ENCODE measurements around the gene GABPA. TPM values are rescaled to one million over a fixed set of nuclear protein-coding genes. Genes with fewer than 3 reads are reported as not detected.

Gene GABPA
- total RNA-seq, 1 experiment from 2014 or later, result 20.4 TPM

GRCh38 chr21:25709684-25710265 lies 25.0 kb upstream of the GABPA start:
- Histone ChIP-seq H2BK120ac (ENCODE audit: low read depth, low read length, poor library complexity, severe bottlenecking) (no peak overlapping the region), H3K23me2 (ENCODE audit: insufficient read length, low read depth, low read length, poor library complexity, severe bottlenecking) (no peaks in the 10 kb centered on the region), H4K91ac (ENCODE audit: insufficient read length, low read depth, low read length) (no peak overlapping the region), H2BK20ac (ENCODE audit: low read depth, low read length, poor library complexity, severe bottlenecking) (no peak overlapping the region), H3K9ac (ENCODE audit: extremely low read depth, insufficient read length, low read length) (no peak overlapping the region), H3K56ac (ENCODE audit: insufficient read length, low read depth, low read length) (no peak overlapping the region), H3K18ac (ENCODE audit: insufficient read length, low read depth, low read length) (no peak overlapping the region), H3K4me1 (ENCODE audit: insufficient read depth, low read length) (no peaks in the 10 kb centered on the region), H3K27ac (ENCODE audit: insufficient read length, low read depth, low read length) (no peak overlapping the region), H4K20me1 (ENCODE audit: control insufficient read depth, insufficient read depth, insufficient read length) (no peaks in the 10 kb centered on the region), H3K79me1 (ENCODE audit: insufficient read depth, low read depth, low read length, poor library complexity, severe bottlenecking) (no peaks in the 10 kb centered on the region), H3T11ph (ENCODE audit: low read length) (no peak overlapping the region), H3K4ac (ENCODE audit: low read depth, low read length) (no peak overlapping the region), H3K9me3 (ENCODE audit: control insufficient read depth, low read depth, low read length) (no peaks in the 10 kb centered on the region), H3K27me3 (ENCODE audit: insufficient read depth, low read length) (no peaks in the 10 kb centered on the region), H2BK15ac (ENCODE audit: low read depth, low read length) (no peak overlapping the region), H2AK5ac (ENCODE audit: insufficient read length, low read length) (no peak overlapping the region), H2BK5ac (ENCODE audit: insufficient read length, low read length) (no peak overlapping the region), H2AFZ (ENCODE audit: low read length) (no peak overlapping the region), H4K8ac (replicated peaks; ENCODE audit: insufficient read length, low read depth, low read length) (no peak overlapping the region), H3K79me2 (ENCODE audit: insufficient read depth, low read length) (no peaks in the 10 kb centered on the region), H3K4me2 (ENCODE audit: insufficient read depth, insufficient read length, low read length) (no peak overlapping the region), H3K14ac (ENCODE audit: insufficient read depth, low read length) (no peak overlapping the region), H3K23ac (ENCODE audit: insufficient read length, low read depth, low read length) (no peak overlapping the region), H4K5ac (ENCODE audit: insufficient read length, low read depth, low read length) (no peak overlapping the region), H2BK12ac (ENCODE audit: insufficient read length, low read depth, low read length) (no peak overlapping the region)
- no peak overlapping the region for H3K4me3 Mint-ChIP-seq
- DNase-seq, result peak; percentile 38
- TF ChIP-seq, protein P1, sequence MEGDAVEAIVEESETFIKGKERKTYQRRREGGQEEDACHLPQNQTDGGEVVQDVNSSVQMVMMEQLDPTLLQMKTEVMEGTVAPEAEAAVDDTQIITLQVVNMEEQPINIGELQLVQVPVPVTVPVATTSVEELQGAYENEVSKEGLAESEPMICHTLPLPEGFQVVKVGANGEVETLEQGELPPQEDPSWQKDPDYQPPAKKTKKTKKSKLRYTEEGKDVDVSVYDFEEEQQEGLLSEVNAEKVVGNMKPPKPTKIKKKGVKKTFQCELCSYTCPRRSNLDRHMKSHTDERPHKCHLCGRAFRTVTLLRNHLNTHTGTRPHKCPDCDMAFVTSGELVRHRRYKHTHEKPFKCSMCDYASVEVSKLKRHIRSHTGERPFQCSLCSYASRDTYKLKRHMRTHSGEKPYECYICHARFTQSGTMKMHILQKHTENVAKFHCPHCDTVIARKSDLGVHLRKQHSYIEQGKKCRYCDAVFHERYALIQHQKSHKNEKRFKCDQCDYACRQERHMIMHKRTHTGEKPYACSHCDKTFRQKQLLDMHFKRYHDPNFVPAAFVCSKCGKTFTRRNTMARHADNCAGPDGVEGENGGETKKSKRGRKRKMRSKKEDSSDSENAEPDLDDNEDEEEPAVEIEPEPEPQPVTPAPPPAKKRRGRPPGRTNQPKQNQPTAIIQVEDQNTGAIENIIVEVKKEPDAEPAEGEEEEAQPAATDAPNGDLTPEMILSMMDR (conservative IDR thresholded peaks at IDR 0.05), result peak; percentile 31; the same call in 2 of the 3 replicates
- no CpG with 5 or more reads among the region's 5 CpGs for WGBS (ENCODE audit: extremely low coverage, insufficient read length, low lambda C conversion rate)
- no peaks in the 10 kb centered on the region for H3K9me3 Mint-ChIP-seq
- no peaks in the 10 kb centered on the region for H3K36me3 Mint-ChIP-seq (ENCODE audit: insufficient read depth in 1 of 3, low read depth in 3 of 3)
- H3K27me3 Mint-ChIP-seq (ENCODE audit: low read depth), result no peaks in the 10 kb centered on the region; the same call in 1 of the 2 replicates
- peaks cover 5% of the 10 kb centered on the region in 2 experiments for H3K4me1 Mint-ChIP-seq
- no peak overlapping the region for H3K27ac Mint-ChIP-seq

All from H9 (cell line).